SK-N-SH (cell line): ENCODE data around the gene RNF157. TPM values are rescaled to one million over a fixed set of nuclear protein-coding genes. Genes with fewer than 3 reads are reported as not detected.

Experiments
- CTCF ChIA-PET: fragments of 300-600, 350-600 bp; formaldehyde crosslinking; extraction: SDS; loops from one replicate; lab custom pipeline; 2021; lab: Yijun Ruan, JAX
- POLR2A ChIA-PET: fragments of 350-600 bp; sonication (Branson Sonifier 250); formaldehyde crosslinking; extraction: SDS; loops from one replicate; lab custom pipeline; 2020; ENCODE audit warnings: antibody characterized with exemption, inconsistent platforms; lab: Yijun Ruan, JAX
- DNase-seq: peaks from one replicate; pipeline ENCODE4 v3.0.0; 2012
- H2AFZ ChIP-seq: fragments of 200-600 bp; sonication (generic); 2 replicates; pipeline ENCODE4 v1.8.1; 2016; ENCODE audit warnings: antibody characterized with exemption, mild to moderate bottlenecking, low read depth
- H3F3A ChIP-seq: fragments of 200-600 bp; sonication (generic); replicated peaks from 2 replicates; pipeline ENCODE3; 2016; ENCODE audit warnings: antibody characterized with exemption, mild to moderate bottlenecking; ENCODE audit not compliant: insufficient read depth
- H3K27ac ChIP-seq, 2 experiments: fragments of 200-500 bp in 1 of 2; fragments of 200-600 bp in 1 of 2; sonication (Bioruptor generic) in 1 of 2; sonication (generic), shearing (Covaris generic) in 1 of 2; 2 replicates each; pipeline versions ENCODE4 v1.5.1 to v1.6.1; 2014 to 2016; ENCODE audit warnings: low read depth in 2 of 2, inconsistent platforms in 1 of 2, low read length in 1 of 2, mild to moderate bottlenecking in 1 of 2, mixed read lengths in 1 of 2
- H3K27me3 ChIP-seq: fragments of 200-600 bp; sonication (generic), shearing (Covaris generic); 2 replicates; pipeline ENCODE4 v1.6.1; 2016; ENCODE audit warnings: mixed run types; ENCODE audit not compliant: insufficient read depth
- H3K36me3 ChIP-seq, 2 experiments: fragments of 200-500 bp in 1 of 2; fragments of 200-600 bp in 1 of 2; sonication (Bioruptor generic) in 1 of 2; sonication (generic) in 1 of 2; replicated peaks in 1 of 2; 2 replicates each; pipeline versions ENCODE3 to v1.5.1; 2014 to 2016; ENCODE audit warnings: low read length in 1 of 2, mild to moderate bottlenecking in 1 of 2; ENCODE audit not compliant: insufficient read depth in 2 of 2, control insufficient read depth in 1 of 2
- H3K4me1 ChIP-seq, 2 experiments: fragments of 200-500 bp in 1 of 2; fragments of 200-600 bp in 1 of 2; sonication (Bioruptor generic) in 1 of 2; sonication (generic), shearing (Covaris generic) in 1 of 2; 2 replicates each; pipeline versions ENCODE4 v1.5.1 to v1.6.1; 2014 to 2016; ENCODE audit warnings: low read depth in 1 of 2, low read length in 1 of 2, mixed run types in 1 of 2; ENCODE audit not compliant: insufficient read depth in 2 of 2, control insufficient read depth in 1 of 2
- H3K4me2 ChIP-seq: fragments of 200-600 bp; sonication (generic), shearing (Covaris generic); 2 replicates; pipeline ENCODE4 v1.6.1; 2017; ENCODE audit warnings: mixed run types
- H3K4me3 ChIP-seq, 2 experiments: fragments of 200-500 bp in 1 of 2; fragments of 200-600 bp in 1 of 2; sonication (Bioruptor generic) in 1 of 2; sonication (generic), shearing (Covaris generic) in 1 of 2; 2 replicates each; pipeline versions ENCODE4 v1.5.1 to v1.8.1; 2014 to 2016; ENCODE audit warnings: low read depth in 2 of 2, inconsistent platforms in 1 of 2, low read length in 1 of 2, mild to moderate bottlenecking in 1 of 2, mixed read lengths in 1 of 2, moderate library complexity in 1 of 2
- H3K79me2 ChIP-seq: fragments of 200-600 bp; sonication (generic); 2 replicates; pipeline ENCODE4 v1.8.1; 2017; ENCODE audit warnings: mild to moderate bottlenecking; ENCODE audit not compliant: insufficient read depth
- H3K9ac ChIP-seq: fragments of 200-600 bp; sonication (generic); 2 replicates; pipeline ENCODE4 v1.6.1; 2017; ENCODE audit warnings: mixed run types
- H3K9me2 ChIP-seq: fragments of 200-600 bp; sonication (generic); 2 replicates; pipeline ENCODE4 v1.6.1; 2017; ENCODE audit warnings: mixed run types
- H3K9me3 ChIP-seq: fragments of 200-600 bp; sonication (generic); 2 replicates; pipeline ENCODE4 v1.6.1; 2017; ENCODE audit warnings: mixed run types, mild to moderate bottlenecking, moderate library complexity
- H4K20me1 ChIP-seq: fragments of 200-600 bp; sonication (generic); 2 replicates; pipeline ENCODE4 v1.6.1; 2017; ENCODE audit warnings: mild to moderate bottlenecking, mixed run types; ENCODE audit not compliant: insufficient read depth
- CTCF ChIP-seq: fragments of 200-600 bp; sonication (generic); IDR thresholded peaks from 2 replicates; pipeline ENCODE4 v1.6.1; 2017; ENCODE audit warnings: antibody characterized with exemption, mild to moderate bottlenecking, moderate library complexity
- FOSL2 ChIP-seq: IDR thresholded peaks from 2 replicates; pipeline ENCODE4 v1.4.0; 2012; ENCODE audit warnings: low read depth, mild to moderate bottlenecking, moderate library complexity, borderline replicate concordance
- JUND ChIP-seq: IDR thresholded peaks from 2 replicates; pipeline ENCODE4 v1.4.0; 2012
- MEF2A ChIP-seq: IDR thresholded peaks from 2 replicates; pipeline ENCODE4 v1.4.0; 2012; ENCODE audit warnings: low read depth, borderline replicate concordance
- NFIC ChIP-seq: IDR thresholded peaks from 2 replicates; pipeline ENCODE4 v1.4.0; 2012; ENCODE audit warnings: borderline replicate concordance
- RAD21 ChIP-seq: IDR thresholded peaks from 2 replicates; pipeline ENCODE4 v1.6.1; 2012; ENCODE audit warnings: mild to moderate bottlenecking, low read length
- SIN3A ChIP-seq: IDR thresholded peaks from 2 replicates; pipeline ENCODE4 v1.6.1; 2012; ENCODE audit warnings: low read depth, mild to moderate bottlenecking, low read length, moderate library complexity, borderline replicate concordance
- SMC3 ChIP-seq: IDR thresholded peaks from 2 replicates; pipeline ENCODE4 v1.6.1; 2012; ENCODE audit warnings: low read depth, low read length, improper control_type of control experiment
- TAF1 ChIP-seq: IDR thresholded peaks from 2 replicates; pipeline ENCODE4 v1.6.1; 2012; ENCODE audit warnings: low read depth, mild to moderate bottlenecking, low read length, moderate library complexity, borderline replicate concordance
- TCF12 ChIP-seq: IDR thresholded peaks from 2 replicates; pipeline ENCODE4 v1.4.0; 2012
- TEAD4 ChIP-seq: IDR thresholded peaks from 2 replicates; pipeline ENCODE4 v1.4.0; 2012; ENCODE audit warnings: mild to moderate bottlenecking, borderline replicate concordance; ENCODE audit not compliant: insufficient read depth
- USF2 ChIP-seq: fragments of 150-350 bp; IDR thresholded peaks from 2 replicates; pipeline ENCODE4 v1.6.1; 2017; ENCODE audit warnings: antibody characterized with exemption, low read length, low read depth, borderline replicate concordance
- WGBS: methylation state at CpG from one replicate; pipeline ENCODE4 v1.1.6; 2017; ENCODE audit warnings: low lambda C conversion rate; 5-methylcytosine and 5-hydroxymethylcytosine counted together
- polyA plus RNA-seq, 3 experiments: library from polyadenylated mRNA; depleted of rRNA; stranded (reverse); fragments of >200 nt; gene quantifications; 2 replicates each; pipeline ENCODE4 v1.2.3, GENCODE V29; 2012

RNF157 gene
- polyA plus RNA-seq, 1 of the 3 experiments (the other 2 are of a cell fraction): 5.2 TPM

- H3K27me3 ChIP-seq: no peaks in the 10 kb centered on the region
- no peak overlapping the region for H2AFZ ChIP-seq
- no peak overlapping the region for H3K4me3 ChIP-seq
- H3K36me3 ChIP-seq: peaks cover 0 to 7% of the 10 kb centered on the region in 2 experiments
- WGBS: 80% methylated on average over 3 of the region's 3 CpGs
- no peaks in the 10 kb centered on the region for H4K20me1 ChIP-seq
- no peak overlapping the region for H3K9ac ChIP-seq
- no peak overlapping the region for H3K4me2 ChIP-seq
- no peaks in the 10 kb centered on the region for H3K79me2 ChIP-seq
- no peak overlapping the region for H3K27ac ChIP-seq
- ChIA-PET CTCF (interaction anchor here (16.5 kb wide), 1 partner anchor 32 kb away, joined by 119 read pairs; no protein-coding TSS in a partner anchor), POLR2A (no interaction called here)
- no peak for DNase-seq
- TF ChIP-seq FOSL2 (no peak), TAF1 (no peak), TEAD4 (no peak), SMC3 (no peak), NFIC (no peak), USF2 (no peak), SIN3A (no peak), RAD21 (no peak), MEF2A (no peak), JUND (no peak)
- H3K9me3 ChIP-seq: no peaks in the 10 kb centered on the region
- no peaks in the 10 kb centered on the region for H3K4me1 ChIP-seq
- H3F3A ChIP-seq: no peaks in the 10 kb centered on the region
- H3K9me2 ChIP-seq: no peaks in the 10 kb centered on the region
Measured at GRCh38 chr17:76154292-76154691, 86.0 kb downstream of the RNF157 start.

GRCh38 chr17:76153640-76154039 lies 86.7 kb downstream of the RNF157 start:
- 90% methylated on average over 5 of the region's 5 CpGs for WGBS
- no peak overlapping the region for H3K4me2 ChIP-seq
- no peak for DNase-seq
- H3K27me3 ChIP-seq: no peaks in the 10 kb centered on the region
- no peaks in the 10 kb centered on the region for H3K9me3 ChIP-seq
- H2AFZ ChIP-seq: no peak overlapping the region
- H3K4me3 ChIP-seq: no peak overlapping the region
- ChIA-PET POLR2A (no interaction called here), CTCF (interaction anchor here (1.2 to 16.5 kb wide), 6 partner anchors 11 to 139 kb away, joined by 4 to 119 read pairs (median 6); no protein-coding TSS in a partner anchor)
- no peak overlapping the region for H3K9ac ChIP-seq
- H3K9me2 ChIP-seq: no peaks in the 10 kb centered on the region
- H3K4me1 ChIP-seq: no peaks in the 10 kb centered on the region
- H3F3A ChIP-seq: no peaks in the 10 kb centered on the region
- TF ChIP-seq TCF12 (no peak), CTCF (peak; percentile 37)
- no peaks in the 10 kb centered on the region for H4K20me1 ChIP-seq
- no peak overlapping the region for H3K27ac ChIP-seq
- peaks cover 0 to 7% of the 10 kb centered on the region in 2 experiments for H3K36me3 ChIP-seq
- no peaks in the 10 kb centered on the region for H3K79me2 ChIP-seq
